Pons (tissue), 1 donor: Measurements from ENCODE around the gene PHYH.
"Not testable (repeated sequence)": the region's sequence is repeated elsewhere in the genome, so short reads cannot be mapped to it uniquely, and the experiment has no call there.

Source experiments
- DNase-seq: peaks from one replicate; pipeline ENCODE4 v3.0.0-alpha.2; 2016; ENCODE audit warnings: low spot score

The PHYH gene

DNA sequence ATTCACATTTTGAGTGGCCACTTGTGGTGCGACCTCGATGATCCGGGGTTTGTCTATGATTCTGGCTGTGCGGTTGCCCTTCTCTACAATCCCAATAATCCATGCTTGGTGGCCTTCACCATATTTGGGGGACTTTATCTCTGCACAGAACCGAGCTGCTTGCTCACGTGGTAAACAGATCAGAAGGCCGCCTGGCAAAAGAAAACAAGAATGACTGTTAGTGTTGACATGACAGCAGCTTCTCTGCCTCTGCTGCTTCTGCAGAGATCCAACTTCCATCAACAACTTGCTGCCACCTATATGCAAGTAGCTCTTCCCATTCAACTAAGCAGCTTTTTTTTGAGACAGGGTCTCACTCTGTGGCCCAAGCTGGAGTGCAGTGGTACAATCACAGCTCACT is 19.3 kb upstream of the PHYH start:
- no peak for DNase-seq

DNA sequence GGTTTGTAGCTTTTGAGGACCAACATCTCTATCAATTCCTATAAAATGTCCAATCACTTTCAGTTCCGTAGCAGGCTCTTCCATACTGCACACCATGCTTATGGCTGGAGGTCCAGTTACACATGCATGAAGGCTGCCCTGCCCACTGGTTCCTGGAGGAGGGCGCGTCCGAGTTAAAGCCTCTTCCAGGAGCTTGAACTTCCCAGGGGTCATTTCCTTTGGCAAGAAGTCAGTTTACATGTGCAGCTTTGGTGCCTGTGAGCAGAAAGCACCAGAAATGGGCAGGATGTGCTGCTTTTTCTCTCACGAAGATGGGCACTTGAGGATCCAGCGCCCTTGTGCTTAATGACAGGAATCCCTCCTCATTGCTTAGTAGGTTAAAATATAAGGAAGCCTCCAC is 17.6 kb upstream of the PHYH start:
- DNase-seq = no peak

DNA sequence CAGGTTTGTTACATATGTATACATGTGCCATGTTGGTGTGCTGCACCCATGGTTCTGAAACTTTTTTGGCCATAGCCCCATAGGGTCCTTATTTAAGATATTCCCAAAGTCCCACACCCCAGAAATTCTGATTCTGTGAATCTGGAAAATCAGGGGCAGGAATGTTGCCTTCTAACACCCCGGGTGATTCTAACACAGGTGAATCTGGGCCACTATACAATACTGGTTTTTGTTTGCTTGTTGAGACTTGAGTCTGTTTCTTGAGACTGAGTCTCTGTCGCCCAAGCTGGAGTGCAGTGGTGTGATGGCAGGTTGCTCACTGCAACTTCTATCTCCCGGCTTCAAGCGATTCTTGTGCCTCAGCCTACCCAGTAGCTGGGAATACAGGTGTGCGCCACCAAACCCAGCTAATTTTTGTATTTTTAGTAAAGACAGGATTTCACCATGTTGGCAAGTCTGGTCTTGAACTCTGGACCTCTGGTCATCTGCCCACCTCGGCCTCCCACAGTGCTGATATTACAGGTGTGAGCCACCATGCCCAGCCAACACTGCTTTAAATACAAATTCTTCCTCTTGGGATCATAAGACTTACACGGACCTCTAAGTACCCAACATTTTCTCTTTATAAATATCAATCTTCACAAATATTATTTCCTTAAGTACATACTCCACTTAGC is 16.9 kb upstream of the PHYH start:
- no peak for DNase-seq

DNA sequence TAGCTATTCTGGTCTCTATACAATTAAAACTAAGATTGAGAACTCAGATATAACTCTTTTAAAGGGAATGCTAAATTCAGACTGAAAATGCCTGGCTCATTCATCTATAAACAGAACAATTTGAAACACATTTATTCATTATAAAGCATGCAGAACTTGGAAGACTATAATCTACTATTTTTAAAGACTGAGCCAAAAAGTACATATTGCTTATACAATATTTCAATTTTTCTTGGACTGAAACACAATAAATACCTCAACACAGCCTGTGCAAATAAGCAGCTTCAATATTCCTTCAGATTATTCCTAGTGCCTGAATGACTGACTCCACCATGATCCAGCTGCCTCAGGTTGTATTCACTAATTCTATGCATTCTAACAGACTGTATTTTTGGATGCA is 15.5 kb upstream of the PHYH start:
- DNase-seq = no peak

DNA sequence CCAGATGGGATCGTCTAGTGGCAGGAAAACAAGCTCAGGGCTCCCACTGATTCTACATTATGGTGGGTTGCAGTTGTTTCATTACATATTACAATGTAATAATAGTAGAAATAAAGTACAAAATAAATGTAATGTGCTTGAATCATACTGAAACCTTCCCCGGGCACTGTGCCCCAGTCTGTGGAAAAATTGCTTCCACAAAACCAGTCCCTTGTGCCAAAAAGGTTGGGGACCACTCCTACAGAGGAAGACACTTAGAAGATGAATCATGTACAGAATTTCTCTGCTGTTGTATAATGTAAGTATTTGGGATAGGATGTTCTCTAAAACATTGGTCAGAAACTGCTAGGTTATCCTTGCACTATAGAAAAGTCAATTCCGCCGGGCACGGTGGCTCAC is 11.3 kb upstream of the PHYH start:
- DNase-seq = no peak

DNA sequence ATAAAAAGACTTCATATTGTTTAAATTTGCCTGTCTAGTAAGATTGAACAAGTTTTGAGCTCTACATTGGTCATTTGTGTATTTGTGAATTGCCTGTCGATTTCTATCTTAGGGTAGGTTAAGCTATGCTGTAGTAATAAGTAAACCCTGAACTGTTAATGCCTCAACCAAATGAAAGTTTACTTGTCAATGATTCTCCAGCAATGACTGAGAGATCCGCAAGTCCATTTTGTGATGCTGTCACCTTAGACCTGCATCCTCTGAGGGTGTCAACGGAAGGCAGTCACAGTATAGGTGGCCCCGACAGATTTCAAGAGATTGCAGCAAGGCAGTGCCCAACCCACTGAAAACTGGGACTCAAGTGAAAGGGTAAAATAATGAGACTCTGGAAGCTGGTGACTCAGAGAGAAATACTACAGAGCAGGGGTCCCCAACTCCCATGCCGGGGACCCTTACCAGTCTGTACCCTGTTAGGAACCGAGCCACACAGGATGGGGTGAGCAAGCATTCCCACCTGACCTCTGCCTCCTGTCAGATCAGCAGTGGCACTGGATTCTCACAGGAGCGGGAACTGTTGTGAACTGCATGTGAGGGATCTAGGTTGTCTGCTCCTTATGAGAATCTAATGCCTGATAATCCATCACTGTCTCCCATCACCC is 10.8 kb upstream of the PHYH start:
- no peak for DNase-seq

DNA sequence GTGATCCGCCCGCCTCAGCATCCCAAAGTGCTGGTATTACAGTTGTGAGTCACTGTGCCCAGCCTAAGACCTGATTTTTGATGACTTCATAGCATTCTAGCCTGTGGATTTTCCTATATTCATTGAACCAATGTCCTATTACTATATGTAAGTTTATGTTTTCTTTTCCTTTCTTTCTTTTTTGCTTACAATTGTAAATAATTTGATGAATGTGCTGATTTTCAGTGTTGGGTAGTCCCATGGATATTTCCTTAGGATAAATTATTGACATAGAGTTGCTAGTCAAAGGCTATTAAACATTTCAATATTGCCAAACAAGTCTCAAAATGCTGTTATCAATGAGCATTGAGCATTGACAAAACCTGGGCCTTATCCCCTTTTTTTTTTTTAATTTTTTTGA is 9.9 kb upstream of the PHYH start:
- DNase-seq = no peak

DNA sequence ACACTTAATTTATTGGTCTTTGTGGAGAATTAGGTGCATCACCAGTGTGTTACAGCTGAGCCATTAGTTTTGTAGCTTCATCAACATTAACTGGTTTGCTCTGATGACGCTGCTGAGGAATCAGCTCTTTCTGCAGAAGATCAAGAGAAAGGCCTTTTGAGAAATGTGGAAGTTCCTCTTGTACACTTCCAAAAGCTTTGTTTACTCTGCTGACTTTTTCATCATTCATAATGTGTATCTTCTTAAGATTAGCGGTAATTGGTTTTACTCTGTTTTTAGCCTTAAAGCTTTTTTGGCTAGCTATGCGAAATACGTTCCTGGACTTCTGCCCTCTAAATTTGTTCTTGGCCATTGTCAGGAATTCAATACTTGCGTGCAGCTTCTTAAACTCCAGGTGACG is 8.2 kb upstream of the PHYH start:
- DNase-seq = no peak

DNA sequence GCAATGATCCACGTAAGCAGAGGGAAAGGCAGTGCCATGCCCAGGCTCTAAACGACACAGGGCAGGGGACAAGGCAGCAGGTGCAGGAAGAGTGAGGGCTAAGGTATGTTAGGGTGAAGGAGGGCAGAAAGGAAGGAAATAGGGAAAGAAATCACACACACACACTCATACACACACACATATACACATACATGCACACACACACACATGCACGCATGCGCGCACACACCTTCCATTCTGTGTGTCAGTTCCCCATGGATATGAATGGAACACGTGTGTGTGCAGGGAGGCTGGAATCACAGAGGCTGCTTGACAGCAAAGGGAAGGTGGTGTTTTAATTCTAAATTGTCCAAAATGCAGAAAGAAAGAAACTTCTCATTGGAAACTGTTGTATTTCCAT is 6.2 kb upstream of the PHYH start:
- no peak for DNase-seq

DNA sequence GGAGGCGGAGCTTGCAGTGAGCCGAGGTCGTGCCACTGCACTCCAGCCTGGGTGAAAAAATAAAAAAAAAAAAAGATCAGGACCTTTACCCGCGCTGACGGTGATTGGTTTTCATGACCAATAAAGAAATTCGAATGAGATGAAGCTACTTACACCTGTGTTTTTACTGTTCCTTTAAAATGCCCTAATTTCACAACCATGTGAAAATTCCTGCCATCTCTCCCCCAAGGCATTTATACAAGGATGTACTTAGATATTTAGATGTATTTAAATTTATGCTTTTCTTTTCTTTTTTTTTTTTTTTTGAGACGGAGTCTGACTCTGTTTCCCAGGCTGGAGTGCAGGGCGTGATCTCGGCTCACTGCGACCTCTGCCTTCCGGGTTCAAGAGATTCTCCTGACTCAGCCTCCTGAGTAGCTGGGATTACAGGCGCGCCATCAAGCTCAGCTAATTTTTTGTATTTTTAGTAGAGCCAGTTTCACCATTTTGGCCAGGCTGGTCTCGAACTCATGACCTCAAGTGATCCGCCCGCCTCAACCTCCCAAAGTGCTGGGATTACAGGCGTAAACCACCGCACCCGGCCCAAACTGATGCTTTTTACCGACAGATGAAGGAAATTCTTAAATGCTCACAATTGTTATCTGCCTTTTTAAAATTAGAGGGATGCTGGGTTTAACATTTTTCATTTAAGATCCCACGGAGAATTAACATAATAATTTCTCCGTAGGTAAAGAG is 3.1 kb upstream of the PHYH start:
- no peak for DNase-seq

DNA sequence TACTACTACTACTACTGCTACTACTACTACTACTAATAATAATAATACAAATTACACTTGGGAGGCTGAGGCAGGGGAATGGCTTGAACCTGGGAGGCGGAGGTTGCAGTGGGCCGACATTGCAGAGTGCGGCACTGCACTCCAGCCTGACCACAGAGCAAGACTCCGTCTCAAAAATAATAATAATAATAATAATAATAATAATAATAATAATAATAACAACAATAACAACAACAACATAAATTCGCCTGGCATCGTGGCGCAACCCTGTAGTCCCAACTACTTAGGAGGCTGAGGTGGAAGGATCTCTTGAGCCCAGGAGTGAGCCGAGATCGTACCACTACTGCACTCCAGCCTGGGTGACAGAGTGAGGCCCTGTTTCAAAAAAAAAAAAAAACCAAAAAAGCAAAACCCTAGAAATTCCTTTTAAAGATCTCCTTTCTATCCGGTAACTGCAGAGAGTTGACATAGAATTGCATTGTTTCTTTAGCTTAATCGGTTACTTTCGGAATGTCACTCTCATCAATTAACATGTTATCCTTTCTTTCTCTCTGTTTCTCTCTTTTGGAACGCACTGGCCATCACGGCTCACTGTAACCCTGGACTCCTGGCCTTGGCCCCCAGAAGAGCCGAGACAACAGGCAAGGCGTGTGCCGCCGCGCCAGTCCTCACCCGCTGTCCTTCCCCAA is 972 bp downstream of the PHYH start:
- DNase-seq = no peak

DNA sequence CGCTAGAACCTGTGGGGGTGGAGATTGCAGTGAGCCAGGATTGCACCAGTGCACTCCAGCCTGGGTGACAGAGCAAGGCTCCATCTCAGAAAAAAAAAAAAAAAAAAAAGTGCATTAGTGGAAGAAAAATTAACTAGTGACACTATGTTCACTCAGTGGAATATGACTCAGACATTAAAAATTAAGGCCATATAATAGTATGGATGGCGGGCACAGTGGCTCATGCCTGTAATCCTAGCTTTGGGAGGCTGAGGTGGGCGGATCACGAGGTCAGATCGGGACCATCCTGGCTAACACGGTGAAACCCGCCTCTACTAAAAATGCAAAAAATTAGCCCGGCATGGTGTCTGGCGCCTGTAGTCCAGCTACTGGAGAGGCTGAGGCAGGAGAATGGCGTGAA is 3.4 kb downstream of the PHYH start:
- DNase-seq = no peak

DNA sequence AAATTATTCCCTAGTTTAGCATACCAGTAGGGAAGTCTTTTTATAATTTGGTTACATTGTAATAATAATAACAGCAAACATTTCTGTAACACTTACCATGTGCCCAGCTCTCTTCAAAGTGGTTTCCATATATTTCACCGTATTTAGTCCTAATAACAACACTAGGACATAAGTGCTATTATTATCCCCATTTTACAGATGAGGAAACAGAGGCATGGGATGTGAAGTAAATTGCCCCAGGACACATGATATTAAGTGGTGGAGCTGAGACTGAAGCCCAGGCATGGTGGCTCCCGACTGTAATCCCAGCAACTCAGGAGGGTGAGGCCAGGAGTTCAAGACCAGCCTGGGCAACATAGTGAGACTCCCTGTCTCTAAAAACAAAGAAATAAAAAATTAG is 5.1 kb downstream of the PHYH start:
- no peak for DNase-seq

DNA sequence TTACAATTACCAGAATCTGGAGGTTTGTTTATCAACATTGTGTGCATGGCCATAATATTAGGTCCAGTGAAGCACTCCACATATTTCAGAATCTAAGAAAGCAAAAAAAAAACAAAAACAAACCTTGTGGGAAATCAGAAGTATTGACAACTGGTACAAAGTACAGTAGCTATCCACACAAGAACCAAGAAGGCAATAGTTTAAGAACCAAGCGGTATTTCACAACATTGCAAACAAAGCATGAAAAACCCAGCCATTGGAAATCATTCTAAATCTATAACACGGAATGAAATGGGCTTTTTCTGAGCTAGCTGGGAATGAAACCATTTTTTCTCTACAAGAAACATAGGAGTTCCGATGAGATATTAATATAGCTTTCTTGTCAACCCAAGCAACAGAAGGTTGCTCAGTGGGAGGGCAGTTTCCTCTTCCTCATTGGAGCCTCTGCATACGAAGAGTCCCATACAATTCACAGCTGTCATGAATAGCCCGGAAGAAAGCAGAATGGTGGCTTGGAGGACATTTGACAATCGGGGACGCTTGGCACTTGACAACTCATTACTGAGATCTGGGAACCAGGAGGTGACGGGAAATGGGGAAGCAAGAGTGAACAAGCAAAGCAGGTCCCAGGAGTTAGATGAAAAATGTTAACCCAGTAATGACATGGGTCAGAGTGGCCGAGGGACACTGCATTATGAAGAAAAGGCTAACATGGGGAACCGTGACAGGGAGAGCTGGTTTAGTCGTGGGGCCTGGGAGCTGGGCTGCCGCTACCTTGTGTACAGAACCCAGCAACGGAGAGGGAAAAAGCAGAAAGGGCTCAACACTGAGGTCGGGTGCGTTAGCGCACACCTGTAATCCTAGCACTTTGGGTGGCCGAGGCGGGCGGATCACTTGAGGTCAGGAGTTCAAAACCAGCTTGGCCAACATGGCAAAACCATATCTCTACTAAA is 7.8 kb downstream of the PHYH start:
- no peak for DNase-seq

DNA sequence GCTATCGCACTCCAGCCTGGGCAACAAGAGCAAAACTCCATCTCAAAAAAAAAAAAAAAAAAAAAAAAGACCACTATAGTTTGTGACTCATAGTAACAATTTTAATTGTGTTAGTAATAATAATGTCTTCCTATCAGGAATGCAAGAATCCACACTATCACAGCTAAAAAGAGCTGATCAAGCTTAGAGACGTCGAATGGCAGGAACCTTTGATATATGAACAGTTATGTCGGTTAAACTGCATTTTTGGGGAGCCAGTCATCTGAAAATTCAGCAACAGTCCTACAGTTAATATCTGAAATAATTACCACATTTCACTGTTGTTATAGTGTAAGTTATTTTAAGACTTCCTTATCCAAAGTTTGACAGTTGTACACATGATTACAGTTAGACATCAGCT is 8.8 kb downstream of the PHYH start:
- DNase-seq = no peak

DNA sequence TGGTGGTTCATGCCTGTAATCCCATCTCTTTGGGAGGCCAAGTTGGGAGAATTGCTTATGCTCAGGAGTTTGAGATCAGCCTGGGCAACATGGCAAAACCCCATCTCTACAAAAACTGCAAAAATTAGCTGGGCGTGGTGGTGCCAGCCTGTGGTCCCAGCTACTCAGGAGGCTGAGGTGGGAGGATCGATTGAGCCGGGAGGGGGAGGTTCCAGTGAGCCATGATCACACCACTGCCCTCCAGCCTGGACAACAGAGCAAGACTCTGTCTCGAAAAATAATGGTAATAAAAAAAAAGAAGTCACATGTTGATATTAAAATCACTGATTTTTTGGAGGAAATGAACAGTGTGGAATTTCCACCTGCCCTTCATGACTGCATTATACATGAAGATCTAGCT is 15.8 kb downstream of the PHYH start:
- DNase-seq = no peak

DNA sequence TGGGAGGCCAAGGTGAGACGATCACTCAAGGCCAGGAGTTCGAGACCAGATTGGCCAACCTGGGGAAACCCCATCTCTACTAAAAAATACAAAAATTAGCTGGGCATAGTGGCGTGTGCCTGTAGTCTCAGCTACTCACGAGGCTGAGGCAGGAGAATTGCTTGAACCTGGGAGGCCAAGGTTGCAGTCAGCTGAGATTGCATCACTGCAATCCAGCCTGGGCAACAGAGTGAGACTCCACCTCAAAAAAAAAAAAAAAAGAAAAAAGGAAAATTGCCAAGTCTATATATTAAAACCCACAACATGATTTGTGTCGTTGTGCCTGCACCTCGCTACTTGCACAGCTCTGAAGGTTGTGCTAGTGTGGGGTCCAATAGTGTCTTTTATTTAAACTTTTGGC is 17.5 kb downstream of the PHYH start:
- DNase-seq = not testable (repeated sequence)

DNA sequence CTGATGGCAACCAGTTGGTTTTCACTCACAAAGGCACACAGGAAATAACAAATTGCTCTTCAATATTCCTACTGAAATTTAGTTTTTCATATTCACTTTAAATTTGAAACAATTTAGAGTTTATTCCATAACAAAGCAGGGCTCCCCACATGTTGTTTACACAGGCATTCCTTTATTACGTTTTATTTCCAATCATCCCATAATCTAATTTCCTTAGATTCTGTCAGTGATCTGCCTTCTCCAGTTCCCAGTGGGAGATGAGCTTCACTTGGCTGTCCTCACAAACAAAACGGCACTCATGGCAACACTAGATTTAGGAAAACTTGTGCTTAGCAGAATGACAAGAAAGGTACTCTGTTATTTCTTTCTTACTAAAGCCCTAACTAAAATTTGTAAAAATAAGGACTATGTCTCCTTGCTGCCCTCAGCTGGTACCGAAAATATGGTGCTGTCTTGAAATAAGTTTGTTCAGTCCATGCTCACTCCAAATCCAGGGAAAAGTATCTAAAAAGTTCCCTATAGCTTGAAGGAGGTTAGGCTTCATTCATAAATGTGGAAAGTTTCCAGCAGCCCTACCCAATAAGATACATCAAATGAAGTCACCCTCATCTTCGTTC is 23.0 kb downstream of the PHYH start:
- DNase-seq = peak; percentile 38

DNA sequence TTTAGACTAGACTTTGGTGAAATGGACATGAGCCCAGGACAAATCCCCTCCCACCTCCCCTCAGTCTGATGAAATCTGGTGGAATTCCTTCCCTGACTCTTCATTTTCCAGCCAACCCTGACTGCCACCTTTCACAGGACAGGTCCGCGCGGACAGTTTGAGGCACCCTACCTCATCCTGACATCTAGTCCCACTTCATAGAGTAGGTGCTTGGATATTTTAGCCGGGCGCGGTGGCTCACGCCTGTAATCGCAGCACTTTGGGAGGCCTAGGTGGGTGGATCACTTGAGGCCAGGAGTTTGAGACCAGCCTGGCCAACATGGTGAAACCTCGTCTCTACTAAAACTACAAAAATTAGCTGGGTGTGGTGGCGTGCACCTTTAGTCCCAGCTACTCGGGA is 23.7 kb downstream of the PHYH start:
- not testable (repeated sequence) for DNase-seq

DNA sequence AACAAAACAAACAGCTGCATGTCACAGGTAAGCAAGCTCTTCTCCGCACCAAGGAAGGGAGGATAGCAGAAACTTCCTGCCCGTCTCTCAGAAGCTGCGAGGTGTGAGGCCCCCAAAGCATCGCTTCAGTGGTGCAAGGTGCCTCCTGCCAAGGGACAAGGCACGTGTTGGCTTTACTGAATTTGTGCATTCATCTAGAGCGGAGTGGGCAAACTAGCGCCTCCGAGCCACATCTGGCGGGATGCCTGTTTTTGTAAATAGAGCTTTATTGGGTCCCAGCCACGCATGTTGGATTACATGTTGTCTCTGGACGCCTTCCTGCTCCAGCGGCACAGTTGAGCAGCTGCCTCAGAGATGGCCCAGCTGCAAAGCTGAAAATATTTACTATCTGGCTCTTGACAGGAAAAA is 27.7 kb downstream of the PHYH start:
- DNase-seq = peak; percentile 88

DNA sequence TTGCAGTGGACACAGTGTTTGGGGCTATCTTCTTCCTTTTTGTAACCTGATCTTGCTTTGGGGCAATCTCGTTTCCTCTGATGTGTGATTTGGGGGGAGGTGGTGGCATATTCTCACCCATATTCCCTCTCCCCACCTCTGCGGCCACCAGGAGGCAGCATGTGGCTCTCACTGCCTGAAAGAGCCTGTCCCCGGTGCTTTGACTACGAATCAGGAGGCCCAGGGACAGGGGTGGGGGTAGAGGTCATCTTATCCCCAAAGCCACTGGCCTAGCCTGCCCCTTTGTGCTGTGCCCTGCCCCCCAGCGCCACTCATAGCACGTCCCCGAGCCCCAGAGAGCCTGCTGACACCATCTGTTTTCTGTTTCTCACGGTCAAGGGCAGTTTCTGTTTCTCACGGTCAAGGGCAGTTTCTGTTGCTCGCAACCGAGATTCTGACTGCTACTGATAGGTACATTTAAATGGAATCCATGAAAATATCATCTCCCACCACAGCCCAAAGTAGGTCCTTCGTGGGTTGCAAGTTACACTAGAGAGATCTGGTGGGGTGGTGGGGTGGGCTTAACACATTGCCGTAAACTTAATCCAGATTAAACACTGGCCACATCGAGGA is 28.2 kb downstream of the PHYH start:
- DNase-seq = peak; percentile 18
